Measurements from ENCODE around the gene IKBKE. TPM values are rescaled to one million over a fixed set of nuclear protein-coding genes. Genes with fewer than 3 reads are reported as not detected.

Gene IKBKE
- total and polyA plus RNA-seq, 2 donors = 17.1 to 23.9 TPM

- peaks cover 0 to 18% of the 10 kb centered on the region in 2 donors for H3K4me1 ChIP-seq (ENCODE audit: control insufficient read depth in 2 of 2, insufficient read depth in 2 of 2, low read length in 2 of 2)
- WGBS = 23% methylated on average over 9 of the region's 9 CpGs
- peak in 5 of 9 donors; percentile 65 to 87 (median 78) for DNase-seq (ENCODE audit: low read depth in 6 of 9, low spot score in 9 of 9)
- H3K4me3 ChIP-seq (ENCODE audit: low read length in 2 of 2) = no peak overlapping the region
- H3K27me3 ChIP-seq (ENCODE audit: control insufficient read depth in 2 of 2, insufficient read depth in 1 of 2, low read length in 1 of 2) = no peaks in the 10 kb centered on the region
- H3K36me3 ChIP-seq (ENCODE audit: control insufficient read depth in 2 of 2, insufficient read depth in 2 of 2, low read length in 1 of 2) = no peaks in the 10 kb centered on the region
- peak overlapping the region in 1 of 2 donors; percentile 7 for H3K27ac ChIP-seq (ENCODE audit: low read depth in 1 of 2, low read length in 1 of 2)
- H3K9me3 ChIP-seq (ENCODE audit: control insufficient read depth in 2 of 2, insufficient read depth in 1 of 2, low read length in 1 of 2) = no peaks in the 10 kb centered on the region
Measured at GRCh38 chr1:206544562-206545257, 74.4 kb downstream of the IKBKE start.

- no peak for DNase-seq (ENCODE audit: low read depth in 6 of 9, low spot score in 9 of 9)
- Histone ChIP-seq H3K27ac (ENCODE audit: low read depth in 1 of 2, low read length in 1 of 2) (no peak overlapping the region), H3K27me3 (ENCODE audit: control insufficient read depth in 2 of 2, insufficient read depth in 1 of 2, low read length in 1 of 2) (no peaks in the 10 kb centered on the region), H3K4me1 (ENCODE audit: control insufficient read depth in 2 of 2, insufficient read depth in 2 of 2, low read length in 2 of 2) (peaks cover 0 to 11% of the 10 kb centered on the region in 2 donors), H3K36me3 (ENCODE audit: control insufficient read depth in 2 of 2, insufficient read depth in 2 of 2, low read length in 1 of 2) (no peaks in the 10 kb centered on the region), H3K4me3 (ENCODE audit: low read length in 2 of 2) (no peak overlapping the region), H3K9me3 (ENCODE audit: control insufficient read depth in 2 of 2, insufficient read depth in 1 of 2, low read length in 1 of 2) (no peaks in the 10 kb centered on the region)
- 100% methylated on average over 1 of the region's 1 CpG for WGBS
Measured at GRCh38 chr1:206545351-206545750, 75.1 kb downstream of the IKBKE start.

Other genes with a start within 250 kb of the IKBKE start
- gene RASSF5, start 37.1 kb downstream of the IKBKE start, total RNA-seq = 73.4 TPM
- 54.3 TPM for gene RASSF5, start 37.1 kb downstream of the IKBKE start, polyA plus RNA-seq
- 54.1 TPM for gene EIF2D, start 142.0 kb downstream of the IKBKE start, total RNA-seq
- 43.2 TPM for gene EIF2D, start 142.0 kb downstream of the IKBKE start, polyA plus RNA-seq
- 7.2 TPM for gene DYRK3, start 165.1 kb downstream of the IKBKE start, total RNA-seq
- gene DYRK3, start 165.1 kb downstream of the IKBKE start, polyA plus RNA-seq = 4.9 TPM
- gene MAPKAPK2, start 214.4 kb downstream of the IKBKE start, total RNA-seq = 36.4 TPM
- 72.3 TPM for gene MAPKAPK2, start 214.4 kb downstream of the IKBKE start, polyA plus RNA-seq

All from thymus (tissue), 11 donors.